ENCODE data around the gene KRTAP10-12. TPM values are rescaled to one million over a fixed set of nuclear protein-coding genes. Genes with fewer than 3 reads are reported as not detected.

KRTAP10-12 gene, protein sequence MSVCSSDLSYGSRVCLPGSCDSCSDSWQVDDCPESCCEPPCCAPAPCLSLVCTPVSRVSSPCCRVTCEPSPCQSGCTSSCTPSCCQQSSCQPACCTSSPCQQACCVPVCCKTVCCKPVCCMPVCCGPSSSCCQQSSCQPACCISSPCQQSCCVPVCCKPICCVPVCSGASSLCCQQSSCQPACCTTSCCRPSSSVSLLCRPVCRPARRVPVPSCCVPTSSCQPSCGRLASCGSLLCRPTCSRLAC
- total RNA-seq, result not detected in 2 replicates

DNA sequence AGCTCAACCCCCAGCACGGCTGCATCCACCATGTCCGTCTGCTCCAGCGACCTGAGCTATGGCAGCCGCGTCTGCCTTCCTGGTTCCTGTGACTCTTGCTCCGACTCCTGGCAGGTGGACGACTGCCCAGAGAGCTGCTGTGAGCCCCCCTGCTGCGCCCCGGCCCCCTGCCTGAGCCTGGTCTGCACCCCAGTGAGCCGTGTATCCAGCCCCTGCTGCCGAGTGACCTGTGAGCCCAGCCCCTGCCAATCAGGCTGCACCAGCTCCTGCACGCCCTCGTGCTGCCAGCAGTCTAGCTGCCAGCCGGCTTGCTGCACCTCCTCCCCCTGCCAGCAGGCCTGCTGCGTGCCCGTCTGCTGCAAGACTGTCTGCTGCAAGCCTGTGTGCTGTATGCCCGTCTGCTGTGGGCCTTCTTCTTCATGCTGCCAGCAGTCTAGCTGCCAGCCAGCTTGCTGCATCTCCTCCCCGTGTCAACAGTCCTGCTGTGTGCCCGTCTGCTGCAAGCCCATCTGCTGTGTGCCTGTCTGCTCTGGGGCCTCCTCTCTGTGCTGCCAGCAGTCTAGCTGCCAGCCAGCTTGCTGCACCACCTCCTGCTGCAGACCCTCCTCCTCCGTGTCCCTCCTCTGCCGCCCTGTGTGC is at the start of gene KRTAP10-12:
Gene KRTAP10-12 (plus strand): TSS at position 1 of the 639 bp plus-strand sequence. CDS start 30 bp downstream, at position 31.

GRCh38 chr21:44654576-44655175 is 42.3 kb upstream of the KRTAP10-12 start, which contains the start of gene KRTAP12-4:
TSS of gene KRTAP12-4 (minus strand) at chr21:44654659. CDS start at chr21:44654614, 45 bp downstream.

GRCh38 chr21:44657635-44658540 is 39.1 kb upstream of the KRTAP10-12 start, which contains the start of gene KRTAP12-3:
TSS of gene KRTAP12-3 (plus strand) at chr21:44657932. CDS start at chr21:44657980, 48 bp downstream.

GRCh38 chr21:44666401-44667320 is 30.3 kb upstream of the KRTAP10-12 start, which contains the start of gene KRTAP12-2:
TSS of gene KRTAP12-2 (minus strand) at chr21:44666927. CDS start at chr21:44666886, 41 bp downstream.

DNA sequence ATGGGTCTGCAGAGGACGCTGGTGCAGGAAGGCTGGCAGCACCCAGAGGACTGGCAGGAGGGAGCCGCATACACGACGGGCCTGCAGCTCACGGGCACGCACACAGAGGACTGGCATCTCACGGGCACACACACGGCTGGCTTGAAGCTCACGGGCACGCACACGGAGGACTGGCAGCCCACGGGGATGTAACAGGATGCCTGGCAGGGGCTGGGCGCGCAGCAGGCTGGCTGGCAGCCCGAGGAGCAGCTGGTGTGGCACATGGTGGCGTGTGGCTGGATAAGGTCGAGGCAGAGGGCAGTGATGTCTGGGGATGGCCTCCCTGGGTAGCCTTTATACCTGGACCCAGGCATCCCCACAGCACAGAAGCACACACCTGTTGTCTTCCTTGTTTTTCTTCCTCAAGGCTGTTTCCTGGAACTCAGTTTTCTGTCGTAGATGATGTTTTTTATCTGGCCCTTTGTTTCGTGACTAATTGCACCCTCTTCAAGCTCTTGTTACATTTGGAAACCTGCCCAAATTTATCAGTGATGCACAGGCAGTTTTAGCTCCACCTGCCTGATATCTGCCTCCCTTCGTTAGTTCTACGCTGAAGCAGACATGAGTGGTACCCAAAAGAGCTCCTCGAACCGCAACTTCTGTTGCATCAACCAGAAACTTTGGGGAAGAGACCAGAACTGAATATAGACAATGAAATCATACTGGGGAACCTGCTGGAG is 15.0 kb upstream of the KRTAP10-12 start, which contains the start of gene KRTAP12-1:
Gene KRTAP12-1 (minus strand): TSS at position 303 of the 719 bp plus-strand sequence. CDS start 40 bp downstream, at position 263.

GRCh38 chr21:44711327-44712202 is 14.6 kb downstream of the KRTAP10-12 start, which contains the start of gene TSPEAR:
TSS of gene TSPEAR (minus strand) at chr21:44711572. CDS start at chr21:44711514, 58 bp downstream.

Other genes with a start within 250 kb of the KRTAP10-12 start
- gene LRRC3, start 241.7 kb upstream of the KRTAP10-12 start, total RNA-seq, result under 0.01 TPM in 2 replicates
- not detected in 2 replicates for gene KRTAP10-1, start 157.0 kb upstream of the KRTAP10-12 start, total RNA-seq
- gene KRTAP10-2, start 145.7 kb upstream of the KRTAP10-12 start, total RNA-seq, result not detected in 2 replicates
- not detected in 2 replicates for gene KRTAP10-3, start 138.4 kb upstream of the KRTAP10-12 start, total RNA-seq
- not detected in 2 replicates for gene KRTAP10-4, start 123.4 kb upstream of the KRTAP10-12 start, total RNA-seq
- not detected in 2 replicates for gene KRTAP10-5, start 116.6 kb upstream of the KRTAP10-12 start, total RNA-seq
- not detected in 2 replicates for gene KRTAP10-6, start 104.7 kb upstream of the KRTAP10-12 start, total RNA-seq
- gene KRTAP10-7, start 96.6 kb upstream of the KRTAP10-12 start, total RNA-seq, result not detected in 2 replicates
- gene KRTAP10-8, start 85.1 kb upstream of the KRTAP10-12 start, total RNA-seq, result not detected in 2 replicates
- gene KRTAP10-9, start 70.1 kb upstream of the KRTAP10-12 start, total RNA-seq, result not detected in 2 replicates
- gene KRTAP10-10, start 59.8 kb upstream of the KRTAP10-12 start, total RNA-seq, result not detected in 2 replicates
- gene KRTAP10-11, start 50.8 kb upstream of the KRTAP10-12 start, total RNA-seq, result not detected in 2 replicates
- not detected in 2 replicates for gene KRTAP12-4, start 42.5 kb upstream of the KRTAP10-12 start, total RNA-seq
- not detected in 2 replicates for gene KRTAP12-3, start 39.2 kb upstream of the KRTAP10-12 start, total RNA-seq
- not detected in 2 replicates for gene KRTAP12-2, start 30.2 kb upstream of the KRTAP10-12 start, total RNA-seq
- not detected in 2 replicates for gene KRTAP12-1, start 15.0 kb upstream of the KRTAP10-12 start, total RNA-seq
- not detected in 2 replicates for gene TSPEAR, start 14.4 kb downstream of the KRTAP10-12 start, total RNA-seq
- gene UBE2G2, start 104.6 kb downstream of the KRTAP10-12 start, total RNA-seq, result 41.8 and 55.8 TPM in 2 replicates
- 71.7 and 77.9 TPM in 2 replicates for gene SUMO3, start 120.9 kb downstream of the KRTAP10-12 start, total RNA-seq
- 146 and 185 TPM in 2 replicates for gene PTTG1IP, start 176.5 kb downstream of the KRTAP10-12 start, total RNA-seq
- gene ITGB2, start 223.7 kb downstream of the KRTAP10-12 start, total RNA-seq, result not detected in 2 replicates
- 11.4 and 14.0 TPM in 2 replicates for gene SLX9, start 242.9 kb downstream of the KRTAP10-12 start, total RNA-seq

Measured in bronchial smooth muscle cell (primary cell).